GM18909 (cell line): ENCODE results near the gene RIN2.
"Not testable (repeated sequence)": the region's sequence is repeated elsewhere in the genome, so short reads cannot be mapped to it uniquely, and the experiment has no call there.

Source experiments
- ATAC-seq: cut with Tn5 transposase; IDR thresholded peaks from one replicate; pipeline ENCODE4 v1.9.1; 2021; ENCODE audit warnings: mild to moderate bottlenecking; ENCODE audit not compliant: unreplicated experiment, poor library complexity

Gene RIN2

DNA sequence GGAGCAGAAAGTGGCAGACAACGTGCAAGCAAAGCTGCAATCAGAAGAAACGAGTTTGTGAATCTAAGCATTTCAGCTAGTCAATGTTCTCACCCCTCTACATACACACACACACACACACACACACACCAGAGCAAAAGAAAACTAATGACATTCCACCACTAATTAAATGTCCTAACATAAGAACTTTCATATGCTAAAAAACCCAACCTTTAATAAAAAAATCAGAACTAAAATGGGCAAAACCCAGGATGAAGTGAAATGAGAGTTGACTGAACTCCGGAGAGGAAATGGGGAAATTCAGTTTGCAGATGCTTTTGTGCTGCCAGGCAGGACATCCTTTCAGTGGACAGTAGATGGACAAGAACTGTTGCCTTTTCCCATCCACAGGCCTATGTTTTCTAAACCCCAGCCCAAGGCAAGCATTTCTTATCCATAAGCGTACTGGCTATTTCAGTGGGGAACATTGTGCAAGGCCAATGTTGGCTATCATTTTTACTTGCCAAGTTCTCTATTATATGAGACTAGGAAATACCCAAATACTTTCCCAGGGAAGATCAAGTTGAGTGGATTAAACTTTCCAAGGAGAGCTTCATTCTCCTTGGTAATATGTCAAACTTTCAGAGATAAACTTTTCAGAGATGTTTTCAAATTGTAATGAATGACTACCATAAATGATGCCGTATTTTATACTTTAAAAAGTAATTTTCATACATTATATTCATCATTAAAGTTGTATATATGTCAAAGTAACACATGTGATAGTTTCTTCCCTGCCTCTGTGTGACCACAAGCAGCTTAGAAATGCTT lies 27.3 kb downstream of the RIN2 start:
- no peak for ATAC-seq

GRCh38 chr20:19785983-19786285 lies 27.9 kb downstream of the RIN2 start:
- no peak for ATAC-seq

DNA sequence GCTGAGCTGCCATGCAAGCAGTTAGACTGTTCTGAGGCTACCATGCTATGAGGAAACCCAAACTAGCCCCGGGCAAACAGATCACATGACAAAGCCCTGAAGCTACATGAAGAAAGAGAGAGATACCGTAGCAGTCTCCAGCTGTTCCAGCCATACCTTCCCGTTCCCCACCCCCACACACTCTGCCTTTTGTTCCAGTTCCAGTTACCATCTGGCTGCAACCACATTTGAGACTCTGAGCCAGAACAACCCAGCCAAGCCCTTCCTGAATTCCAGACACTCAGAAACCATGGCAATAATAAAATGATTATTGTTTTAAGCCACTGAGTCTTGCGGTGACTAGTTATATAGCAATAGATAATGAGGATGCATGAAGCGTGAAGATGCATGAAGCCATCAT lies 28.3 kb downstream of the RIN2 start:
- no peak for ATAC-seq

DNA sequence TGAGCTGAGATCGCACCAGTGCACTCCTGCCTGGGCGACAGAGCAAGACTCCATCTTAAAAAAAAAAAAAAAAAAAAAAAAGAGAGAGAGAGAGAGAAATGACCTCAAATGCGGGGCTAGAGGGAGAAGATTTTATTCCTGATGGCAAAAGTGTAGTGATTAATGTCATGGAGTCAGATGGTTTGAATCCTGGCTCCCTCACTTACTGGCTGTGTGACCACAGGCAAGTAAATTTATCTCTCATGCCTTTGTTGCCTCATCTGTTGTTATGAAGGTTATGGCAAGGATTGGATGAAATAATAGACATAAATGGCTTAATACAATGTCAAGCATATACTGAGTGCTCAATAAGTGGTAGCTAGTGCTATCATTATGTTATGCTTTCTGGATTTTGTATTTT lies 29.3 kb downstream of the RIN2 start:
- no peak for ATAC-seq

DNA sequence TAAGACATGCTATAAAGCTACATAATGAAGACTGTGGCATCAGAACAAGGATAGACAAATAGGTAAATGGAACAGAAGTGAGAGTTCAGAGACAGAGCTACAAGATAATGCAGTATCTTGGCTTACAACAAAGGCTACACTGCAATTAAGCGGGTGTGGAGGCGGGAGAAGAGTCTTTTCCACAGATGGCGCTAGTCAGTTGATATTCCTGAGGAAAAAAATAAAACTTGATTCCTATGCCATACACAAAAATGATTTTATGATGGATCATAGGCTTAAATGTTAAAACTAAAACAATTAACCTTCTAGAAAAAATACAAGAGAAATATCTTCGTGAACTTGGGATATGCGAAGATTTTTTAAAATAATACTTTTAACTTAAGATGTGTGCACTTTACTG lies 31.0 kb downstream of the RIN2 start:
- no peak for ATAC-seq

GRCh38 chr20:19789446-19789845 lies 31.4 kb downstream of the RIN2 start:
- ATAC-seq, result no peak

DNA sequence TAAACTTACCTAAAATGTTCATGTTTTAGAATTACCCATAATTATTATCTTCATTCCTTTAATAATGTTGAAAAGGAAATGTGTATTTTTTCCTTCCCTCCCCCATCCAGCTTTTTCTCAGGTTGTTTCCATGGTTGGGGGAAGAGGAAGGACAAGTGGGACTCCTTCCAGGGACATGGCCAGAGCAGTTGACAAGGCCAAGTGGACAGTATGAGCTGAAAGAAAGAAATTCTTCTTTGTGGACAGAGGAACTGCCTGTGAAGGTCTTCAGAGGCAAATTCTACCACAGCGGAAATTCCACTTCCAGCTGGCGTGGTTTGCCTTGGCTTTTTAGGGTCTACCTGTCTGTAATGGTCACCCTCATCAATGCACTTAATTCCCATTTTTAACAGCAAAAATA lies 33.8 kb downstream of the RIN2 start:
- no peak for ATAC-seq

GRCh38 chr20:19793716-19794115 lies 35.7 kb downstream of the RIN2 start:
- no peak for ATAC-seq

DNA sequence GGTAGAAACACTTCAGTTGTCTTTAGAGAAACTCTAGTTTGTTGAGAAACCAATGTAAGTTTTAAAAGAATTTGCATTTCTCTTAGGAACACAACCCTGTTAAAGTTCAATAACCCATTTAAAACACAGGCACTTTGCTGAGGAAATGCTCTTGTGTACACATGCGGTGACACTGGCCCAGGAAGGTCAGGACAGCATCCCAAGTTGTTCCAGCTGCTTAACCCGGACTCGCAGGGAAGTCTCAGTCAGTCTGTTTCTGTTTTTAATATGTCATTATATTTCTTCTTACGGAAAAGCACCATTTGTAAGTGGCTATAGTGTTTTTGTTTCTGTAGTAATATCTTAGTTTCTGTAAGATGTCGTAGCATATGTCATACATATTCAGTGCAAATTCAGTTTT lies 36.9 kb downstream of the RIN2 start:
- ATAC-seq, result no peak

DNA sequence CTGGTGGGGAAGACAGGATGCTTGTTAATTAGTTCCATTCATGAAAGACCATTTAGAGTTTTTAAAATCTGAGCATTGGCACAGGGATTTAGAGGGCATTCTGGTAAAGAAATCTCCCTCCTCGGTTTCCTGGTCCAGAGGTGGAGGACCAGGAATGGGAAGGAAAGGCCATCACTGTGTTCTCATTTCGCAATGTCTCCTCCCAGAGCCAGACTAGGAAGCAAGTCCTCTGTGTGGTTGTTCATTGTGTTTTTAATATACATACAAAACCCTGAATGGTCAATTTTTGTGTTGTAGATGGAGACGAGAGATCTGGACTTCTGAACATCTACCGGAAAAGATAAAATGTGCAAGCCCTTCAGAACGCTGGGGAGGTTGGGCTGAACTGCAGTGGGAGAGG lies 41.3 kb downstream of the RIN2 start:
- no peak for ATAC-seq

GRCh38 chr20:19802099-19802491 lies 44.0 kb downstream of the RIN2 start:
- ATAC-seq, result no peak

GRCh38 chr20:19802492-19803158 lies 44.6 kb downstream of the RIN2 start:
- ATAC-seq, result no peak

- not testable (repeated sequence) for ATAC-seq
Observed at GRCh38 chr20:19806276-19806675, 48.2 kb downstream of the RIN2 start.

- ATAC-seq, result no peak
Observed at GRCh38 chr20:19806806-19807190, 48.7 kb downstream of the RIN2 start.

GRCh38 chr20:19807191-19807945 lies 49.3 kb downstream of the RIN2 start:
- no peak for ATAC-seq
